ENCODE measurements around the gene PACSIN1.

DNA sequence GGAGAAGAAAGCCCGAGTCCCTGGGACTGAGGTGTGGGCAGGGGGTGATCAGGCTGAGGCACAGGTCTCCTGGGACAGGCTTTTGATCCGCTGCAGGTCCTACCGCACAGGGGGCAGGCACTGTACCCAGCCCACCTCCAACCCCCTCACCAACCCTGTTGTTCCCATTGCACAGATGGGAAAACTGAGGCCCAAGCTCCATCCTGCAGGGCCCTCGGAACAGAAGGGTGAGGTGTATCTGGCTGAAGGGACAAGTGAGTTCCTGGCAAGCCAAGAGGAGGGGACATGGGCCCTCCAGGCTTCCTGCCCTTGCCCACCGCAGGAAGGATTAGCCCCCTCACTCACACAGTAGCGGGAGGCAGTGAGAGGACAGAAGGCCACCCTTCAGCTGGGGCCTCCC is 106.7 kb downstream of the PACSIN1 start:
- TF ChIP-seq, protein P1, sequence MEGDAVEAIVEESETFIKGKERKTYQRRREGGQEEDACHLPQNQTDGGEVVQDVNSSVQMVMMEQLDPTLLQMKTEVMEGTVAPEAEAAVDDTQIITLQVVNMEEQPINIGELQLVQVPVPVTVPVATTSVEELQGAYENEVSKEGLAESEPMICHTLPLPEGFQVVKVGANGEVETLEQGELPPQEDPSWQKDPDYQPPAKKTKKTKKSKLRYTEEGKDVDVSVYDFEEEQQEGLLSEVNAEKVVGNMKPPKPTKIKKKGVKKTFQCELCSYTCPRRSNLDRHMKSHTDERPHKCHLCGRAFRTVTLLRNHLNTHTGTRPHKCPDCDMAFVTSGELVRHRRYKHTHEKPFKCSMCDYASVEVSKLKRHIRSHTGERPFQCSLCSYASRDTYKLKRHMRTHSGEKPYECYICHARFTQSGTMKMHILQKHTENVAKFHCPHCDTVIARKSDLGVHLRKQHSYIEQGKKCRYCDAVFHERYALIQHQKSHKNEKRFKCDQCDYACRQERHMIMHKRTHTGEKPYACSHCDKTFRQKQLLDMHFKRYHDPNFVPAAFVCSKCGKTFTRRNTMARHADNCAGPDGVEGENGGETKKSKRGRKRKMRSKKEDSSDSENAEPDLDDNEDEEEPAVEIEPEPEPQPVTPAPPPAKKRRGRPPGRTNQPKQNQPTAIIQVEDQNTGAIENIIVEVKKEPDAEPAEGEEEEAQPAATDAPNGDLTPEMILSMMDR (IDR thresholded peaks at IDR 0.05), result no peak
- TF ChIP-seq EZH2 (IDR thresholded peaks at IDR 0.05), result no peak
- no peak for TF ChIP-seq EZH2phosphoT487 (IDR thresholded peaks at IDR 0.05)

Measured in neural progenitor cell (in vitro differentiated cells).